Stimulated activated CD8-positive, alpha-beta memory T cell treated with anti-CD3 and anti-CD28 coated beads, Interleukin-4, amount 100 ng/mL, for 48 hours (primary cell): ENCODE results near the gene MYO19.
"Not testable (repeated sequence)": the region's sequence is repeated elsewhere in the genome, so short reads cannot be mapped to it uniquely, and the experiment has no call there.

Source experiments
- DNase-seq: peaks from one replicate; pipeline ENCODE4 v3.0.0-alpha.2; 2020

The MYO19 gene

DNA sequence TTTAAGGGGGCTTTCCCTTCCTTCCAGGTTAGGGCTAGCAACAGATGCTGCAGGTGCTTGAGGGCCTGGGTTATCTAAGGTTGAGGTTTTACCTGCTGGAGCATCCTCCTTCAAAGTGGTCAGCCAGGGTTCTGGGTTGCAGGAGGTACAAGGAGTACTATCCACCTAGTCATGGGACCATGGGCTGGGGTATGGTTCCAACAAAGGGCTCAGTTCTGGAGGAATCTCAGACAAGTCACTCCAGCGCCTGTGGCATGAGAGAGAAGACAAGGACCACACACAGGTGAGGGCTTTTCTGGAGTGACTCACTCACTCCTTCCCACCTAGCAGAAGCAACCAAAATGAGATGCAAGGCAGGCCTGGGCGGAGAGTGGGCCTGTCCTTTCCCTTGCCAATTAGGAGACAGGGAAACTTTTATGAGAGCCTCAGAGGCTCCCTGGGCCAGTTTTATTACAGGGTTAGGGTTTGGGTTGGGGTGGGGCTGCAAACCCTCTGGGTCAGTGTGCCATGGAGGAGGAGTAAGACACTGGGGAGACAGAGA, 2.2 kb downstream of the MYO19 start:
- no peak for DNase-seq

GRCh38 chr17:36529121-36529520, 5.5 kb downstream of the MYO19 start:
- no peak for DNase-seq

GRCh38 chr17:36527621-36528250, 6.9 kb downstream of the MYO19 start:
- DNase-seq, result no peak

DNA sequence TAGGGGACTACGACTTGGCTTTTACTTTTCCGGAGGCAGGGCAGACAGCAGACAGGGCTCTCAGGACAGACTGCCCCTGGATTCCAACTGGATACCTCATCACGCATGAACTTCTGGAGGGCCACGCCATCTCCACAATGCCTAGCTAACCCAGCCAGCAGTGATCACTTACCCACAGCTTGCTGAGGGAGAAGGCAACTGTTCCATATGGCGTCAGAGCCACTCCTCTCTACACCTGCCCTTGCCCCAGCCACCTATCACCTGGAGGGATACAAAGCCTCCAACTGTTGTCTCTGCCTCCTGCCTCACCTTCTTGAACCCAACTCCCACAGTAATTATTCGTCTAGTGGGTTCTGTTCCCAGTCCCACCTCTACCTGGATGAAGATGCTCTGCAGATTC, 8.8 kb downstream of the MYO19 start:
- no peak for DNase-seq

DNA sequence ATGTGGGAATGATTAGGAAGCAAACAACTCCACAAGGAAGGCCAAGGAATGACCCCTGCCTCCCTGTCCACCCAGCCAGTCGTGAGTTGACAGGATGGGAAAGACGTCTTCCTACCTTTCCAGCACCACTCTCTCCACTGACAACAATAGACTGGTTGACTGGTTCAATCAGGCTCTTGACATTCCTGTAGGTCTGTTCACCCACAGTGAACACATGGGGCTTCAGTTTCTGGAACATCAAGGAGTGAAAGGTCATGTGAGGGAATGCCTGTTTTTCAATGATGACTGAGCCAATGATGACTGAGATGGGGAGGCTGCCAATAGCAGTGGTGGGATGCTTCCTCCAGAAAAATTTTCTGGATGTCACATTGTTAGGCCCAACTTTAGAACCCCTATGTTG, 9.6 kb downstream of the MYO19 start:
- DNase-seq, result no peak

- DNase-seq, result no peak
These were observed 10.2 kb downstream of the MYO19 start for GRCh38 chr17:36524428-36524876.

DNA sequence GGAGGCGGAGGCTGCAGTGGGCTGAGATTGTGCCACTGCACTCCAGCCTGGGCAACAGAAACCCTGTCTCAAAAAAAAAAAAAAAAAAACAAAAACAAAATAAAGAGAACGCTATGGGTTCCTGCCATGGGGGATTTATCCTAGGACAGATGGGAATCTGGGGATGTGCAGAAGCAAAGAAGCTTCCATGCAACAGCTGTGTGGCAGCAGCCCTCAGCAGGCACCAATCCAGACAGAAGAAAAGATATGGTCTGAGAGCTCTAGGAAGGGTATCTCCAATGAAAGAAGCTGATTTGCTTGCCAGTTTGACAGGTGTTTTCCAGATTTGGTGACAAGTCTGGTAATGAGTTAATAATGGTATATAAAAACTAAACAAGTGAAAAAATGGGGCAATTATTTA, 11.6 kb downstream of the MYO19 start:
- no peak for DNase-seq

DNA sequence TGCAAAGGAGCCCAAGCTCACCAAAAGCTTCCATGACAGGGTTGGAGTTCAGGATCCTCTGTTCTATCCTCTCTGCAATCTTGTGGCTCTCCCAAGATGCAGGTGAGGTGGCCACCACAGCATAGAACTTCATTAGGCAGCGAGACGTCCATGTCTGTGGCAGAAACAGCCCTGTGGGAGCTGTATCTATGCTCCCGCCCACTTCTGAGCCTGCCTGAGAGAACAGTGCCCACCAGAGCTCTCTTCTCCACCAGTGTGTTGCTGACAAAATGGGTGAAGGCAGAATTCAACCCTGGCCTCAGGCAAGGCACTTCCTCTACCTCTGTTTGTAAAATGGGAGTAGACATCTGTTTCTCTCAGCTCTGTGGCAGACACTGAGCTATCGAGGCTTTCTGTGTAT, 18.8 kb downstream of the MYO19 start:
- DNase-seq, result no peak

DNA sequence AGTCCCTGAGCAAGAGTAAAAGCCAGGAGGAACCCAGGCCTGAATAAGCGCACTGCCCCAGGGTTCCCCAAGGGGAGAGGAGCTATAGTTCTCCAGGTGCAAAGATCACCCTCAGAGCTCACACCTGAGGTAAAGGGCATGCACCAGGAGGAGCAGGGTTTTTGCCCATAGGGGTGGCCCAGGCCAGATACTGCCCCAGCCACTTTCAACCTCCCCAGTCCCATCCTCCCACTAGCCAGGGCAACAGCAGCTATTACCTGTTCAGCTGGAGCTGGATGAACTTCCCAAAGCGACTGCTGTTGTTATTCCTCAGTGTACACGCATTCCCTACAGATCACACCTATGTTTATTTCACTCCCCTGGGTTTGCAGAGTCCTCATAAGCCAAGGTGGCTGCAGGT, 19.8 kb downstream of the MYO19 start:
- DNase-seq, result no peak

GRCh38 chr17:36512641-36513040, 22.0 kb downstream of the MYO19 start:
- no peak for DNase-seq

DNA sequence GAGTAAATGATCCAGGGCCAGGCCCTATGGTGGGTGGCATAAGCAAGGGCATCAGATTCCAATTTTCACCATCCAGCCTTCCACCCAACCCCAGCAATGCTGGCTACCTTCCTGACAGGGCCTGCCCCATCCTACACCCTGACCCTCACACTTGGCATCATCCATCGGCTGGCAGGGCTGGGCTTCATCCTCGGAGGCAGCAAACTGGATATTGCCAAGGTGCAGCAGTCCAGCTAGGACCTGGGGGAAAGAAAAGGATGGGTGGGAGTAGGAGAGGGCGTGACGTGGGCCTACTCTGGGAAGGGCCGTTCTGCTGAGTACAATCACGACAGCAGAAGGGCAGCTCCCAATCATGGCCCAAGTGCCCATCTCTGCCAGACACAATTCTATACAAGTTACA, 23.5 kb downstream of the MYO19 start:
- peak; percentile 16 for DNase-seq

DNA sequence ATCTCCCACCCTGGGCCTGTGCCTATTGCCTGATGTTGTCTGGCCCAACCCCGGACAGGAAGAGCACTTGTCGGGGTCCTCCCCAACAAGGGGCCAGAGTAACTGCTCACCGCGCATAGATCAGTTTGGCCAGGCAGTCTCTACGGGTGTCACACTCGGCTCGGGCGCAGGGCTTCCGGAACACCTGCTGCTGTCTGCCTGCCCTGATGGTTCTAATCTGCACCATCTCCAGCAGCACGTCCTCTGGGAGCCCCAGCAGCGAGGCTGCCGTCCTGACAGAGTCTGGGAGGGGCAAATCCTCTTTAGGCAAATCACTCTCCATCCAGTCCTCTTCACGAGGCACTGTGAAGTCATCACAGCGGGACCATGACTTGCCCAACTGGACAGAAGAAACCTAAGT, 24.0 kb downstream of the MYO19 start:
- DNase-seq, result peak; percentile 14

DNA sequence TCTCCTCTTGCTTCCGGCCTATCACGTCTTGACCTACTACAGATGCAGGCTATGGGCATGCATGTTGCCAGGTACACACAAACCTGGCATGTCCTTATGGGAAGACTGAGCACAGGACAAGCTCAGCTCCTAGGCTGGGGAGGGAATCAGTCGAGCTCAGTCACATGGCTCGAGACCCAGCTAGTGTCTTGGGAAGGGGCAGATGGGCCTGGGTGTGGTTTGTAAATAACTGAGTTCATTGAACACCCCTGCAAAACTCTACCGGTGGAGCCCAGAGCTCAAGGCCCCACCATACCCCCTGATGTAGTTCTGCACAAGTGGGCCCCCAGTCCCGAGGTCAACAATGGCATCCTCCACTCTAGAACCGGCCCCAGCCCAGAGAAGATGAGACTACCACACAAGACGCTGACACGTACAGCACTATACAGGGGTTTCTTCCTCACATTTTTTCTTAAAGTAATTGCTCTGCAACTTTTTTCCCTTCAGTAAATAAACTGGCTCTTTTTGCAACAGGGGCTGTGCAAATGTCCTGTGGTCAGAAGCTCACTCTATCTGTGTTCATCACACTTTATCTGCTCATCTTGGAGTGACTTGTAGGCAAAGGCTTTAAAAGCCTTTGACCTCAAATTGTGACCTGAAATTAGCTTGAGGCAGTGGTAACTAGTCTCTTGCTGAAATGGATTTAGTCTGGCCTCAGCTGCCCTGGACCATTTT, 25.2 kb downstream of the MYO19 start:
- DNase-seq, result peak; percentile 4

DNA sequence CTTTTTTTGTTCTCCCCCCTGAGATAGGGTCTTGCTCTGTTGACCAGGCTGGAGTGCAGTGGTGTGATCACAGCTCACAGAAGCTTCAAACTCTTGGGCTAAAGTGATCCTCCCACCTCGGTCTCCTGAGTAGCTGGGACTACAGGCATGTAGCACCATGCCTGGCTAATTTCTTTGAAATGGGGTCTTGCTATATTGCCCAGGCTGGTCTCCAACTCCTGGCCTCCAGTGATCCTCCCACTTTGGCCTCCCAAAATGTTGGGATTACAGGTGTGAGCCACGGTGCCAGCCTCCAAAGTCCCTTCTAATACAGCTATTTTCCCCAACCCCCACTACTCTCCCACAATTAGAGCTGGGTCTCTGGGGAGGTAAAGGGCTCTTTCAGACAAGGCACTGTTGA, 26.2 kb downstream of the MYO19 start:
- not testable (repeated sequence) for DNase-seq

- DNase-seq, result no peak
These were observed 27.4 kb downstream of the MYO19 start for GRCh38 chr17:36507266-36507665.

DNA sequence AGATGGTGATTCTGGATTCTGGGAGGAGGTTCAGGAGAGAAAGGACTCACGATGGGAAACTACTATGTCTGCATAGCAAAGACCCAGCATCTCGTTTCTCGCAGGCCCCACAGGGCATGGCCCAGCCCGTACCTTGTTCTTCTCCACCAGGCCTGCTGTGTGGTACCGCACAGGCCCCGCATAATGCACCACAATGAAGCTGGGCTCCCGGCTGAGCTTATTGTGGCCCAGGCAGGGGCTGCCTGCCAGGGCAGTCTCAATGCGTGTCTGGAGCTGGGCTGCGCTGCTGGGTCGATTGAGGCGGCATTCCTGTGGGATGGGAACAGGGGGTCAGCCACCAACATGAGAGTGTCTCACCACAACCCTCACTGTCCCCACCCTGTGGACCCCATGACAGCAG, 27.8 kb downstream of the MYO19 start:
- DNase-seq, result no peak

- DNase-seq, result peak; percentile 15
These were observed 28.3 kb downstream of the MYO19 start for GRCh38 chr17:36506249-36506826.

GRCh38 chr17:36505171-36505570, 29.5 kb downstream of the MYO19 start:
- DNase-seq, result no peak

GRCh38 chr17:36504156-36504545, 30.5 kb downstream of the MYO19 start:
- no peak for DNase-seq

- peak; percentile 11 for DNase-seq
These were observed 31.1 kb downstream of the MYO19 start for GRCh38 chr17:36503456-36504155.

- no peak for DNase-seq
These were observed 32.7 kb downstream of the MYO19 start for GRCh38 chr17:36501963-36502362.

DNA sequence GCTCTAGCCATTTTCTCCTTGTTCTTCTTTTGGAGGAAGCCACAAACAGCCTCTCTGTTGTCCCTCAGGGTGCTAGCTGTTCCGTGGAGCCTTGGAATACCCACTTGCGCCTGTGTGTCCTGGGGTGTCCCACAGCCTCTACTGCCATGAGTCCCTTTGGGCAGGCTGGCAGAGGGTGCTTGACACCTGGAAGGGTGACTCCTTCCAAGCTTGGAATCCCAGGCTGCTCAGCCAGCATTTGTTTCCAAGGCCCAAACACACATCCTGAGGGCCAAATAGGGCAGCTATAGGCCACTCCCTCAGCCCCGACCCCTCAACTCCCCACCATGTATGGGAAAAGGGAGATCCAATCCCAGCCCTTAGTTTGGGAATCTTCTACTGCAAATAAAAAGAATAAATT, 33.3 kb downstream of the MYO19 start:
- no peak for DNase-seq

DNA sequence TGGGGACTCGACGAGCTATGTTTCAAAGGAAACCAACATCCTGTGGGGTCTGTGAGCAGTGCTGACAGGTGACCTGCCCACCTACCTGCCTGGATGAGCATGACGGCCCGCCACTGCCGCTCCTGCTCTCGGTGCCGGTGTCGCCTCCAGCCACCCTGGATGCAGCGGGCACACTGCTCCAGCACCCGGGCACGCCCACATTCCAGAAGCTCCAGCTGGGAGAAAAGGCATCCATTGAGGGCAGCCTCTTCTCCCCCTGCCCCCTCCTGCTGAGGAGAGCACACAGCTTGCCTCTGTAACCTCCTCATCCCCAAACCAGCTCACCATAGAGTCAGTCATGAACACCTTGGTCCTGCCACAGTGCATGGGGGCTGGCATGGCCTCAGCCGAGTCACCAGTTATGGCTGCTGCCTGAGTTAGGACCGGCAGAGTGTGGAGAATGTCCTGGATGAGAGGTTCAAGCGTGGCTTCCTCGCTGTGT, 33.9 kb downstream of the MYO19 start:
- no peak for DNase-seq
